ENCODE results near the gene EFCAB11. TPM values are rescaled to one million over a fixed set of nuclear protein-coding genes. Genes with fewer than 3 reads are reported as not detected.
A peak's percentile ranks its signal among the peaks of the same experiment; 100 is the strongest.

EFCAB11 gene
- total RNA-seq, 4 donors from 2014 or later: 3.3 to 15.6 (median 6.9) TPM

DNA sequence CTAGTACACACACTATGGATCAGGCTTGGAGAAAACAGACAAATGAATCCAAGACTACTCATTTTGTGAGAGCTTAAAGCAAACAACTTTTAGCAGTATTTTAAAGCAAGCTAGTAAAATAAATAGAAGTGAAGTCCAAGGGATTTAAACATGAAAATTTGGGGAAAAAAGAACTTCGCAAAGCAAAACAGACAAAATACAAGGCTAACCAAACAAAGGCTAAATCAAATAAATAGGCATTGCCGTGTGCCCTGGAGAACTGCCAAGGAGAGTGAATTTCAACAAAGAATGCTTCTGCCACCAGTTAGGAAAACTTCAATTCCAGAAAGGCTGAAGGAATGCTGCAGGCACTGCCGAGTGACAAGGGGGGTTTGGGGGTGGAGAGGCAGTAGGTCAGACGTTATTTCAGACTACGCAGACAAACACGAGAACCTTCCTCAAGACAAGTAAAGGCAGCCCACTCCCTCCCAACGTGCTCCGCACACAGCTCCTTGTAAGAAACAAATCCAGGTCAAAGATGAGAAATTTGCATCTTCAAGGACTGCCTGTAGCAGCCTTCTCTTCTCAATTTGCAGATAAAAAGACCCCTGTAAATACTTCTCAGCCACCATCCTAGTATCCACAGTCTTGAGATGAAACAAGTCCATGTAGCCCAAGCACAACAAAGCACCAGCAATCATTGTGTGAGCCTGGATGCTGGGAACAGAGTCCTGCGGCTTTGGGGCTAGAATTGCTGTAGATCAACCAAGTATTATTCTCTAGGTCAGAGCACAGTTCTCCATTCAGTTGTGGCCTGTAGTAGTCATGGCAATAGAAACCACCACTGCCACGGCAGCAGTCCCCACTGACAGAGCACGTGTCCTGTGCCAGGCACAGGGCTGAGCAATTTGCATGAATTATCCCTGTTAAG, 43.3 kb downstream of the EFCAB11 start:
- Histone ChIP-seq H3K4me3 (peak overlapping the region in 2 of 4 donors; percentile 31 to 40), H3K27ac (peak overlapping the region; percentile 2 to 61 (median 46)), H3K9me3 (no peaks in the 10 kb centered on the region), H3K4me1 (peaks cover 0 to 17% (median 4%) of the 10 kb centered on the region in 4 donors), H3K27me3 (no peaks in the 10 kb centered on the region), H3K36me3 (no peaks in the 10 kb centered on the region)
- TF ChIP-seq, protein P1, sequence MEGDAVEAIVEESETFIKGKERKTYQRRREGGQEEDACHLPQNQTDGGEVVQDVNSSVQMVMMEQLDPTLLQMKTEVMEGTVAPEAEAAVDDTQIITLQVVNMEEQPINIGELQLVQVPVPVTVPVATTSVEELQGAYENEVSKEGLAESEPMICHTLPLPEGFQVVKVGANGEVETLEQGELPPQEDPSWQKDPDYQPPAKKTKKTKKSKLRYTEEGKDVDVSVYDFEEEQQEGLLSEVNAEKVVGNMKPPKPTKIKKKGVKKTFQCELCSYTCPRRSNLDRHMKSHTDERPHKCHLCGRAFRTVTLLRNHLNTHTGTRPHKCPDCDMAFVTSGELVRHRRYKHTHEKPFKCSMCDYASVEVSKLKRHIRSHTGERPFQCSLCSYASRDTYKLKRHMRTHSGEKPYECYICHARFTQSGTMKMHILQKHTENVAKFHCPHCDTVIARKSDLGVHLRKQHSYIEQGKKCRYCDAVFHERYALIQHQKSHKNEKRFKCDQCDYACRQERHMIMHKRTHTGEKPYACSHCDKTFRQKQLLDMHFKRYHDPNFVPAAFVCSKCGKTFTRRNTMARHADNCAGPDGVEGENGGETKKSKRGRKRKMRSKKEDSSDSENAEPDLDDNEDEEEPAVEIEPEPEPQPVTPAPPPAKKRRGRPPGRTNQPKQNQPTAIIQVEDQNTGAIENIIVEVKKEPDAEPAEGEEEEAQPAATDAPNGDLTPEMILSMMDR (IDR thresholded peaks at IDR 0.05): no peak
- TF ChIP-seq POLR2A (IDR thresholded peaks at IDR 0.05): no peak
- peak in 2 of 3 donors; percentile 63 to 67 for DNase-seq

DNA sequence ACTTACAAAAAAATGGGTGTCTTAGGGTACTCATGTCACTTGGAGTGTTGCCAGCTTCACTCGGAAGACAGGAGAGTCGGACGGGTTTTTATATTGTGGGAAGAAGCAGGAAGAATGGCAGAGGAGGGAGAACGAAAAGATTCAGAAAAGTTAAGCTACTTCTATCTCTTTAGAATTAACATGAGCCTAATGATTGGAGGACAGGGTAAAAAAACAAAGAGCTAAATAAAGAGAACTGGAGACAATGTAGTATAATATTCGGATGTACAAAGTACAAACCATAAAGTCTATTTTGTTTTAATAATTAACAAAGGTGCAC, 43.9 kb downstream of the EFCAB11 start:
- H3K4me1 ChIP-seq: peaks cover 0 to 17% (median 4%) of the 10 kb centered on the region in 4 donors
- H3K27me3 ChIP-seq: no peaks in the 10 kb centered on the region
- H3K9me3 ChIP-seq: no peaks in the 10 kb centered on the region
- DNase-seq: no peak
- TF ChIP-seq POLR2A (IDR thresholded peaks at IDR 0.05): no peak
- TF ChIP-seq, protein P1 (IDR thresholded peaks at IDR 0.05): no peak
- peak overlapping the region in 2 of 4 donors; percentile 31 to 40 for H3K4me3 ChIP-seq
- H3K36me3 ChIP-seq: no peaks in the 10 kb centered on the region
- H3K27ac ChIP-seq: peak overlapping the region in 3 of 4 donors; percentile 44 to 71 (median 61)

- H3K27ac ChIP-seq: no peak overlapping the region
- H3K36me3 ChIP-seq: no peaks in the 10 kb centered on the region
- peaks cover 0 to 17% (median 4%) of the 10 kb centered on the region in 4 donors for H3K4me1 ChIP-seq
- H3K4me3 ChIP-seq: no peak overlapping the region
- no peak for DNase-seq
- no peaks in the 10 kb centered on the region for H3K27me3 ChIP-seq
- no peaks in the 10 kb centered on the region for H3K9me3 ChIP-seq
- no peak for TF ChIP-seq POLR2A (IDR thresholded peaks at IDR 0.05)
- TF ChIP-seq, protein P1 (IDR thresholded peaks at IDR 0.05): no peak
Observed at GRCh38 chr14:89909586-89909985, 44.9 kb downstream of the EFCAB11 start.

- Histone ChIP-seq H3K36me3 (no peaks in the 10 kb centered on the region), H3K4me1 (peaks cover 0 to 17% (median 4%) of the 10 kb centered on the region in 4 donors), H3K4me3 (no peak overlapping the region), H3K27me3 (no peaks in the 10 kb centered on the region), H3K27ac (no peak overlapping the region), H3K9me3 (no peaks in the 10 kb centered on the region)
- no peak for DNase-seq
- TF ChIP-seq, protein P1 (IDR thresholded peaks at IDR 0.05): no peak
- no peak for TF ChIP-seq POLR2A (IDR thresholded peaks at IDR 0.05)
Observed at GRCh38 chr14:89908712-89909450, 45.6 kb downstream of the EFCAB11 start.

- DNase-seq: no peak
- Histone ChIP-seq H3K27me3 (no peaks in the 10 kb centered on the region), H3K36me3 (no peaks in the 10 kb centered on the region)
Observed at GRCh38 chr14:89907655-89908054, 46.9 kb downstream of the EFCAB11 start.

More at GRCh38 chr14:89907655-89908054, 46.9 kb downstream of the EFCAB11 start:
- H3K9me3 ChIP-seq: no peaks in the 10 kb centered on the region
- H3K4me1 ChIP-seq: peaks cover 0 to 14% (median 4%) of the 10 kb centered on the region in 4 donors
- no peak overlapping the region for H3K27ac ChIP-seq
- H3K4me3 ChIP-seq: no peak overlapping the region
- TF ChIP-seq, protein P1 (IDR thresholded peaks at IDR 0.05): no peak
- TF ChIP-seq POLR2A (IDR thresholded peaks at IDR 0.05): no peak
